GM23248 (cell line): ENCODE results near the gene MAP4K3.

Source experiments
- EZH2 ChIP-seq: fragments of 200-600 bp; sonication (generic); IDR thresholded peaks from 2 replicates; pipeline ENCODE4 v1.6.1; 2018; ENCODE audit warnings: antibody characterized with exemption, mild to moderate bottlenecking; ENCODE audit not compliant: insufficient read depth, poor library complexity, severe bottlenecking
- EZH2phosphoT487 ChIP-seq: fragments of 200-600 bp; sonication (generic); IDR thresholded peaks from 2 replicates; pipeline ENCODE4 v1.6.1; 2018; ENCODE audit warnings: antibody characterized with exemption, moderate library complexity, mild to moderate bottlenecking, low read depth; ENCODE audit not compliant: insufficient read depth

GRCh38 chr2:39448169-39448502, 11.1 kb upstream of the MAP4K3 start:
- TF ChIP-seq EZH2 (no peak), EZH2phosphoT487 (no peak)
